Activated CD4-positive, alpha-beta memory T cell treated with anti-CD3 and anti-CD28 coated beads, Interleukin-2, amount 10 ng/mL, durations not matched to agents 7 days and 5 days (primary cell): ENCODE data around the gene PCNX1. TPM values are rescaled to one million over a fixed set of nuclear protein-coding genes. Genes with fewer than 3 reads are reported as not detected.

ENCODE experiments used
- CTCF ChIA-PET: fragments of 350-600 bp; sonication (Branson Sonifier 250); formaldehyde crosslinking; loops from one replicate; lab custom pipeline; 2021; ENCODE audit warnings: antibody characterized with exemption, inconsistent platforms; lab: Charles Lee
- POLR2A ChIA-PET: fragments of 350-600 bp; sonication (Branson Sonifier 250); formaldehyde crosslinking; loops from one replicate; lab custom pipeline; 2021; ENCODE audit warnings: antibody characterized with exemption; lab: Charles Lee
- DNase-seq: peaks from one replicate; pipeline ENCODE4 v3.0.0-alpha.2; 2020
- H3K27ac Mint-ChIP-seq: one replicate; pipeline ENCODE4 v1.8.0; 2021; ENCODE audit warnings: mild to moderate bottlenecking, mixed read lengths
- H3K27me3 Mint-ChIP-seq: one replicate; pipeline ENCODE4 v1.8.0; 2021; ENCODE audit warnings: mixed read lengths
- H3K36me3 Mint-ChIP-seq: one replicate; pipeline ENCODE4 v1.8.0; 2021; ENCODE audit warnings: low read depth, mixed read lengths
- H3K4me1 Mint-ChIP-seq: one replicate; pipeline ENCODE4 v1.8.0; 2021; ENCODE audit warnings: mixed read lengths
- H3K4me3 Mint-ChIP-seq: one replicate; pipeline ENCODE4 v1.8.0; 2021; ENCODE audit warnings: mild to moderate bottlenecking, mixed read lengths
- H3K9me3 Mint-ChIP-seq: one replicate; pipeline ENCODE4 v1.8.0; 2021; ENCODE audit warnings: mixed read lengths
- total RNA-seq, 2 experiments: library from RNA; stranded (reverse); gene quantifications; one replicate each; pipeline ENCODE4 v1.2.3, GENCODE V29; 2021

Gene PCNX1
- total RNA-seq, 2 experiments from 2014 or later, result 56.9 to 60.4 TPM

GRCh38 chr14:71163842-71164629 lies 256.8 kb downstream of the PCNX1 start:
- Mint-ChIP-seq H3K36me3 (peaks cover 6% of the 10 kb centered on the region), H3K4me3 (no peak overlapping the region), H3K4me1 (peaks cover 24% of the 10 kb centered on the region), H3K9me3 (peaks cover 4% of the 10 kb centered on the region), H3K27ac (no peak overlapping the region), H3K27me3 (peaks cover 14% of the 10 kb centered on the region)
- CTCF ChIA-PET, result no interaction called here
- POLR2A ChIA-PET, result interaction anchor here (1.1 to 1.2 kb wide), 2 partner anchors 20 to 103 kb away, joined by 3 to 4 read pairs; no protein-coding TSS in a partner anchor
- no peak for DNase-seq

Other genes with a start within 250 kb of the PCNX1 start
- 1 to 10 TPM; 5.9 to 6.7 TPM for gene MAP3K9, start 97.9 kb upstream of the PCNX1 start, total RNA-seq